Testis (tissue), 2 donors: Measurements from ENCODE around the gene PCGF5.

Experiments
- CTCF ChIP-seq, 3 experiments: fragments of 450-650 bp in 2 of 3; fragments of 200-600 bp in 1 of 3; sonication (generic) in 1 of 3; IDR thresholded peaks; one replicate each; pipeline ENCODE4 v1.5.1; 2016 to 2019; ENCODE audit warnings: antibody characterized with exemption in 3 of 3, mild to moderate bottlenecking in 2 of 3, moderate library complexity in 1 of 3
- POLR2A ChIP-seq: fragments of 450-650 bp; IDR thresholded peaks from one replicate; pipeline ENCODE4 v1.6.1; 2017; ENCODE audit warnings: antibody characterized with exemption, mild to moderate bottlenecking, moderate library complexity

- no peak for TF ChIP-seq POLR2A
- no peak for TF ChIP-seq CTCF (IDR thresholded peaks at IDR 0.05)
Measured at GRCh38 chr10:91206837-91207474, 13.5 kb upstream of the PCGF5 start.
